Left lung (tissue), 10 donors: ENCODE measurements around the gene ZFP91. TPM values are rescaled to one million over a fixed set of nuclear protein-coding genes. Genes with fewer than 3 reads are reported as not detected.

Experiments
- ATAC-seq: fragments of 200-7000 bp; cut with Tn5 transposase; one replicate; pipeline ENCODE4 v1.9.1; 2020; ENCODE audit warnings: moderate library complexity
- DNase-seq, 4 donors: peaks; one replicate each; pipeline ENCODE4 v3.0.0-alpha.2; 2013 to 2020
- H3K27ac ChIP-seq, 2 donors: fragments of 200-600 bp; sonication (generic) in 1 of 2; one replicate each; pipeline versions ENCODE4 v1.5.0 to v1.8.0; 2020 to 2021
- H3K27me3 ChIP-seq, 2 donors: fragments of 200-600 bp; sonication (generic) in 1 of 2; one replicate each; pipeline versions ENCODE4 v1.5.0 to v1.8.0; 2020 to 2021
- H3K36me3 ChIP-seq, 2 donors: fragments of 200-600 bp; sonication (generic) in 1 of 2; one replicate each; pipeline versions ENCODE4 v1.5.0 to v1.8.0; 2020 to 2021
- H3K4me1 ChIP-seq, 2 donors: fragments of 200-600 bp; one replicate each; pipeline ENCODE4 v1.8.0; 2021
- H3K4me3 ChIP-seq, 2 donors: fragments of 200-600 bp; sonication (generic) in 1 of 2; one replicate each; pipeline versions ENCODE4 v1.5.0 to v1.8.0; 2020 to 2021; ENCODE audit warnings: mild to moderate bottlenecking in 1 of 2
- H3K9me3 ChIP-seq, 2 donors: fragments of 200-600 bp; sonication (generic) in 1 of 2; one replicate each; pipeline versions ENCODE4 v1.5.0 to v1.8.0; 2020 to 2021
- intact Hi-C, 2 donors: fragments of 100-400 bp; cut with DNase I; formaldehyde crosslinking; loops; one replicate each; pipeline versions ENCODE4 v1.11.2 to v1.14.2; 2022
- polyA plus RNA-seq, 6 donors: library from polyadenylated mRNA; unstranded; fragments of 120-200 nt; gene quantifications; one replicate each; pipeline ENCODE4 v1.2.1, GENCODE V29; 2013; ENCODE audit not compliant: insufficient read length in 6 of 6
- total RNA-seq, 2 donors: library from RNA; stranded (reverse); fragmentation: NEBNext Ultra II Directional; extraction: Animal tissue kit (Norgen Biotek cat#: 25700); gene quantifications; one replicate each; pipeline ENCODE4 v1.2.1, GENCODE V29; 2021
- TF ChIP-seq, protein P1 (sequence below), 2 donors: fragments of 200-600 bp; sonication (generic) in 1 of 2; IDR thresholded peaks; one replicate each; pipeline versions ENCODE4 v1.5.0 to v1.8.0; 2021; ENCODE audit warnings: antibody characterized with exemption in 2 of 2
- donor health status: DM: no; HTN: yes; CAD: no.
- donor health status: DM: no; HTN: no; CAD: no.

ZFP91 gene
- total and polyA plus RNA-seq, 8 donors = 41.3 to 62.4 (median 56.3) TPM

- no peak for DNase-seq
- intact Hi-C loops = no loop called here
- TF ChIP-seq, protein P1, sequence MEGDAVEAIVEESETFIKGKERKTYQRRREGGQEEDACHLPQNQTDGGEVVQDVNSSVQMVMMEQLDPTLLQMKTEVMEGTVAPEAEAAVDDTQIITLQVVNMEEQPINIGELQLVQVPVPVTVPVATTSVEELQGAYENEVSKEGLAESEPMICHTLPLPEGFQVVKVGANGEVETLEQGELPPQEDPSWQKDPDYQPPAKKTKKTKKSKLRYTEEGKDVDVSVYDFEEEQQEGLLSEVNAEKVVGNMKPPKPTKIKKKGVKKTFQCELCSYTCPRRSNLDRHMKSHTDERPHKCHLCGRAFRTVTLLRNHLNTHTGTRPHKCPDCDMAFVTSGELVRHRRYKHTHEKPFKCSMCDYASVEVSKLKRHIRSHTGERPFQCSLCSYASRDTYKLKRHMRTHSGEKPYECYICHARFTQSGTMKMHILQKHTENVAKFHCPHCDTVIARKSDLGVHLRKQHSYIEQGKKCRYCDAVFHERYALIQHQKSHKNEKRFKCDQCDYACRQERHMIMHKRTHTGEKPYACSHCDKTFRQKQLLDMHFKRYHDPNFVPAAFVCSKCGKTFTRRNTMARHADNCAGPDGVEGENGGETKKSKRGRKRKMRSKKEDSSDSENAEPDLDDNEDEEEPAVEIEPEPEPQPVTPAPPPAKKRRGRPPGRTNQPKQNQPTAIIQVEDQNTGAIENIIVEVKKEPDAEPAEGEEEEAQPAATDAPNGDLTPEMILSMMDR (IDR thresholded peaks at IDR 0.05) = no peak
- no peaks in the 10 kb centered on the region for H3K9me3 ChIP-seq
- peaks cover 0 to 100% of the 10 kb centered on the region in 2 donors for H3K36me3 ChIP-seq
- no peaks in the 10 kb centered on the region for H3K27me3 ChIP-seq
- no peaks in the 10 kb centered on the region for H3K4me1 ChIP-seq
- no peak overlapping the region for H3K27ac ChIP-seq
- no peak overlapping the region for H3K4me3 ChIP-seq
- ATAC-seq = no peak
These were observed 29.2 kb upstream of the ZFP91 start for GRCh38 chr11:58549644-58550043.

GRCh38 chr11:58560842-58561241, 18.0 kb upstream of the ZFP91 start:
- TF ChIP-seq, protein P1 (IDR thresholded peaks at IDR 0.05) = no peak
- Histone ChIP-seq H3K4me3 (no peak overlapping the region), H3K9me3 (no peaks in the 10 kb centered on the region), H3K36me3 (peaks cover 0 to 34% of the 10 kb centered on the region in 2 donors), H3K27me3 (no peaks in the 10 kb centered on the region), H3K4me1 (no peaks in the 10 kb centered on the region), H3K27ac (no peak overlapping the region)
- DNase-seq (no peak), ATAC-seq (no peak)
- intact Hi-C loops = no loop called here

GRCh38 chr11:58561394-58562098, 17.3 kb upstream of the ZFP91 start:
- TF ChIP-seq, protein P1 (IDR thresholded peaks at IDR 0.05) = no peak
- Histone ChIP-seq H3K27ac (no peak overlapping the region), H3K9me3 (no peaks in the 10 kb centered on the region), H3K27me3 (no peaks in the 10 kb centered on the region), H3K36me3 (peaks cover 0 to 36% of the 10 kb centered on the region in 2 donors), H3K4me3 (no peak overlapping the region), H3K4me1 (no peaks in the 10 kb centered on the region)
- DNase-seq (no peak), ATAC-seq (no peak)
- intact Hi-C loops = no loop called here

DNA sequence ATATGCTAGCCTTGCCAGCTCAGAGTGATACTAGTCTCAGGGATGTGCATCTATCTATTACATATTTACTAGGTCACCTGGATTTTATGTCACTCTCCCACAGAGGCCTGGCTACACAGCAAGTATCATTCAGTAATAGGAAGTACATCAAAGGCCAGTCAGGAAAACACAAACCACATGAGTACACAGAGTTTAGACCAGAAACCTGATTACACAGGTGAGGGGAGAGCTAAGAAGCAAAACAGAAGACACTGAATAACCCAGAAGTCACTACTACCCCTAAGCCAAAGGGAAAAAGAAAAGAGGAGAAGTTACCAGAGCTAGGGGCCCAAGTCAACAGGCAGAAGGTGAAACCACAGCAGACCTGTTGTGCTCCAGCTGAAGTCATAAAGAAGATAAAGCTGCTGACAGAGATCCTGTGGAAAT, 16.5 kb upstream of the ZFP91 start:
- intact Hi-C loops = no loop called here
- H3K27me3 ChIP-seq = no peaks in the 10 kb centered on the region
- TF ChIP-seq, protein P1 (IDR thresholded peaks at IDR 0.05) = no peak

GRCh38 chr11:58564231-58564630, 14.6 kb upstream of the ZFP91 start:
- no peak for DNase-seq
- Histone ChIP-seq H3K4me1 (peaks cover 0 to 13% of the 10 kb centered on the region in 2 donors), H3K27me3 (no peaks in the 10 kb centered on the region), H3K36me3 (peaks cover 0 to 47% of the 10 kb centered on the region in 2 donors), H3K4me3 (no peak overlapping the region), H3K27ac (no peak overlapping the region), H3K9me3 (no peaks in the 10 kb centered on the region)
- TF ChIP-seq, protein P1 (IDR thresholded peaks at IDR 0.05) = no peak
- intact Hi-C loops = no loop called here
- ATAC-seq = no peak

More for the DNA sequence above, 16.5 kb upstream of the ZFP91 start:
- Histone ChIP-seq H3K9me3 (no peaks in the 10 kb centered on the region), H3K27ac (no peak overlapping the region), H3K4me3 (no peak overlapping the region), H3K4me1 (no peaks in the 10 kb centered on the region), H3K36me3 (peaks cover 0 to 36% of the 10 kb centered on the region in 2 donors)
- DNase-seq (no peak), ATAC-seq (no peak)
